Vagina (tissue), 2 donors: Measurements from ENCODE around the gene MCIDAS. TPM values are rescaled to one million over a fixed set of nuclear protein-coding genes. Genes with fewer than 3 reads are reported as not detected.

Experiments used
- DNase-seq, 2 donors: peaks; one replicate each; pipeline ENCODE4 v3.0.0-alpha.2; 2017; ENCODE audit errors: extremely low spot score in 2 of 2
- H3K27ac ChIP-seq: fragments of 200-600 bp; sonication (generic); one replicate; pipeline ENCODE4 v1.5.1; 2019
- H3K27me3 ChIP-seq: fragments of 200-600 bp; sonication (generic); one replicate; pipeline ENCODE4 v1.5.1; 2019
- H3K36me3 ChIP-seq, 2 donors: fragments of 200-600 bp; sonication (generic); one replicate each; pipeline ENCODE4 v1.5.1; 2017 to 2019
- H3K4me1 ChIP-seq: fragments of 200-600 bp; sonication (generic); one replicate; pipeline ENCODE4 v1.5.1; 2019
- H3K4me3 ChIP-seq, 2 donors: fragments of 200-600 bp; sonication (generic); 1 replicate in 1 of 2; 2 replicates in 1 of 2; pipeline ENCODE4 v1.5.1; 2016 to 2019
- H3K9me3 ChIP-seq: fragments of 200-600 bp; sonication (generic); one replicate; pipeline ENCODE4 v1.5.1; 2019
- POLR2A ChIP-seq, 2 donors: fragments of 450-650 bp; IDR thresholded peaks; one replicate each; pipeline ENCODE4 v1.6.1; 2017; ENCODE audit warnings: antibody characterized with exemption in 2 of 2, mild to moderate bottlenecking in 2 of 2, moderate library complexity in 2 of 2
- POLR2AphosphoS5 ChIP-seq, 2 donors: sonication (generic); formaldehyde crosslinking; IDR thresholded peaks; one replicate each; pipeline ENCODE4 v1.9.0; 2017; ENCODE audit warnings: antibody characterized with exemption in 2 of 2, mild to moderate bottlenecking in 2 of 2, low read depth in 1 of 2; ENCODE audit not compliant: insufficient read depth in 1 of 2
- intact Hi-C: fragments of 100-400 bp; cut with DNase I; formaldehyde crosslinking; loops from one replicate; pipeline ENCODE4 v1.15.1; 2023
- total RNA-seq: library from RNA; depleted of rRNA; stranded (reverse); fragments of >200 nt; gene quantifications from one replicate; pipeline ENCODE4 v1.2.3, GENCODE V29; 2016
- TF ChIP-seq, protein P1 (sequence below), 3 experiments: fragments of 450-650 bp in 2 of 3; fragments of 200-600 bp in 1 of 3; sonication (generic) in 1 of 3; IDR thresholded peaks; one replicate each; pipeline ENCODE4 v1.5.1; 2017 to 2019; ENCODE audit warnings: antibody characterized with exemption in 3 of 3, mild to moderate bottlenecking in 2 of 3, moderate library complexity in 2 of 3

MCIDAS gene
- not detected for total RNA-seq

DNA sequence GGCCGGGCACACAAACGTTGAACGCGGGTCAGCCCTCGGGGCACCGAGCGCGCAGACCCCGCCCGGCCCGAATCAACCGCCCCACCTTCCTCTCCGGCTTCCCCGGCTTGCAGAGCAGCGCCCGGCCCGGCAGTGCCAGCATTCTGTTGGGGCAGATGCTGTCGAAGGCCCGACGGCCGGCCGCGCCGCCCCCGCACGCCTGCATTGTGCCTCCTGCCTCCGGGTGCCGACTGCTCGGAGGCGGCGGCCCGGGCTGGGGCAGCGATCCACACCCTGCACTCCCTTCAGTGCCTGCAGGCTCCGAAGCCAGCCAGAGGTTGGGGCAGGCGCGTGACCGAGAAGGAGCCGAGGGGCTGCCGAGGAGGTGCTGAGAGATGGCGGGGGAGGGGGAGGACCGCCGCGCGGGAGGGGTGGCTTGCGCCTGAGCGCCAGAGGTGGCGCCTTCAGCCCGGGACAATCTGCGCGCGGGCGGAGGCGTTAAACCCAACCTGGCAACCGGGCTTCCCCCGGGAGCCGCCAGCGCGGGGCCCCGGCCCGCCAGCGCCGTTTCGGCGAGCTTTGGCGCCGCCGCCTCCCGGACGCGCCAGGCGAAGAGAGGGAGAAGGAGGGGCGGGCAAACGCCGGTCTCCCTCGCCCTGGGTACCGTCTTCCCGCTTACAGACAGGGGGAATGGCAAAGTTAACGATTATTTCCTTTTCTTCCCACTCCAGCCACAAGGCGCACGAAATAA, at the start of gene MCIDAS:
TSS of gene MCIDAS (minus strand) at position 382 of the 730 bp plus-strand sequence. CDS start at position 205, 177 bp downstream.
- Histone ChIP-seq H3K36me3 (no peaks in the 10 kb centered on the region), H3K27ac (no peak within 1 kb of the TSS), H3K4me1 (peaks cover 40% of the 10 kb centered on the region), H3K4me3 (peak within 1 kb of the TSS; percentile 27 to 41), H3K9me3 (no peaks in the 10 kb centered on the region), H3K27me3 (peaks cover 17% of the 10 kb centered on the region)
- DNase-seq = no peak
- intact Hi-C loops = no loop called here
- TF ChIP-seq, protein P1, sequence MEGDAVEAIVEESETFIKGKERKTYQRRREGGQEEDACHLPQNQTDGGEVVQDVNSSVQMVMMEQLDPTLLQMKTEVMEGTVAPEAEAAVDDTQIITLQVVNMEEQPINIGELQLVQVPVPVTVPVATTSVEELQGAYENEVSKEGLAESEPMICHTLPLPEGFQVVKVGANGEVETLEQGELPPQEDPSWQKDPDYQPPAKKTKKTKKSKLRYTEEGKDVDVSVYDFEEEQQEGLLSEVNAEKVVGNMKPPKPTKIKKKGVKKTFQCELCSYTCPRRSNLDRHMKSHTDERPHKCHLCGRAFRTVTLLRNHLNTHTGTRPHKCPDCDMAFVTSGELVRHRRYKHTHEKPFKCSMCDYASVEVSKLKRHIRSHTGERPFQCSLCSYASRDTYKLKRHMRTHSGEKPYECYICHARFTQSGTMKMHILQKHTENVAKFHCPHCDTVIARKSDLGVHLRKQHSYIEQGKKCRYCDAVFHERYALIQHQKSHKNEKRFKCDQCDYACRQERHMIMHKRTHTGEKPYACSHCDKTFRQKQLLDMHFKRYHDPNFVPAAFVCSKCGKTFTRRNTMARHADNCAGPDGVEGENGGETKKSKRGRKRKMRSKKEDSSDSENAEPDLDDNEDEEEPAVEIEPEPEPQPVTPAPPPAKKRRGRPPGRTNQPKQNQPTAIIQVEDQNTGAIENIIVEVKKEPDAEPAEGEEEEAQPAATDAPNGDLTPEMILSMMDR (IDR thresholded peaks at IDR 0.05) = peak in 1 of 3 experiments; percentile 14
- no peak for TF ChIP-seq POLR2AphosphoS5 (IDR thresholded peaks at IDR 0.05; ENCODE audit: insufficient read depth in 1 of 2, low read depth in 1 of 2)

DNA sequence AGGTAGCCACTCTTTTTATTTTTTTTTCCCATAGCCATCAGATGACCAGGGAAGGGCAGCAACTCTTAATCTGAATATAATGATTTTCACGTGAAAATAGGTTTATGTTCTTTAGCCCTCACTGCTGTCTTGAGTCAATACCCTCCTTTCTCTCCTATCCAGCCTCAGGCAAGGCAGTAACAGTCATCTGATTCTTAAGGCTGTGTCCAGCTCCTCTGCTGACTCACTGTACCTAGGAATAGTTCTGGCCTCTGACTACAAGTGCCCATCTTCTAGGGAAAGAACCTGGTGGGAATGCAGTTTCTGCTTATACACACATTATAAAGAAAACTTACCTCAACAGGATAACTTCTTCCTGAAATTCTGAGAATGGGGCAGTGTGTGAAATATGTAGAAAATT, 49.7 kb upstream of the MCIDAS start:
- H3K4me3 ChIP-seq = no peak overlapping the region
- H3K27ac ChIP-seq = no peak overlapping the region
- no peaks in the 10 kb centered on the region for H3K4me1 ChIP-seq
- DNase-seq = no peak
- intact Hi-C loops = no loop called here
- TF ChIP-seq POLR2AphosphoS5 (IDR thresholded peaks at IDR 0.05; ENCODE audit: insufficient read depth in 1 of 2, low read depth in 1 of 2) (no peak), POLR2A (IDR thresholded peaks at IDR 0.05) (no peak)
- TF ChIP-seq, protein P1 (IDR thresholded peaks at IDR 0.05) = no peak
- peaks cover 0 to 80% of the 10 kb centered on the region in 2 donors for H3K36me3 ChIP-seq
- no peaks in the 10 kb centered on the region for H3K9me3 ChIP-seq
- no peaks in the 10 kb centered on the region for H3K27me3 ChIP-seq

DNA sequence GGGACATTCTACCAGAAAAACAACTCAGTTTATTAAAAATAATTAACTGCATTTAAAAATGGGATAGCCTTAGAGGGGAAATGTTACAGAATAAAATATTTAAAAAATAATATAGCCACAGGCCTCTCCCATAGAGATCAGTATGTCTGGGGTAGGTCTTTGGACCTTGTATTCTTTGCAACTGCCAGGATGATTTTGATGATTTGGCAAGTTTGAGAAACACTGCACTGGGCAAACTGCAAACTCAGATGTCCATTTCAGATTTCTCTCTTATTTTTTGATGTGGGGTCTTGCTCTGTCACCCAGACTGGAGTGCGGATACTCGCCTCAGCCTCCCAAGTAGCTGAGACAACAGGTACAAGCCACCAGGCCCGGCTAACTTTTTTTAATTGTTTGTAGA, 31.2 kb upstream of the MCIDAS start:
- Histone ChIP-seq H3K4me1 (no peaks in the 10 kb centered on the region), H3K27me3 (no peaks in the 10 kb centered on the region), H3K9me3 (no peaks in the 10 kb centered on the region), H3K36me3 (peaks cover 0 to 44% of the 10 kb centered on the region in 2 donors), H3K4me3 (no peak overlapping the region), H3K27ac (no peak overlapping the region)
- DNase-seq = no peak
- TF ChIP-seq POLR2A (IDR thresholded peaks at IDR 0.05) = no peak
- no peak for TF ChIP-seq POLR2AphosphoS5 (IDR thresholded peaks at IDR 0.05; ENCODE audit: insufficient read depth in 1 of 2, low read depth in 1 of 2)
- TF ChIP-seq, protein P1 (IDR thresholded peaks at IDR 0.05) = no peak
- intact Hi-C loops = no loop called here

DNA sequence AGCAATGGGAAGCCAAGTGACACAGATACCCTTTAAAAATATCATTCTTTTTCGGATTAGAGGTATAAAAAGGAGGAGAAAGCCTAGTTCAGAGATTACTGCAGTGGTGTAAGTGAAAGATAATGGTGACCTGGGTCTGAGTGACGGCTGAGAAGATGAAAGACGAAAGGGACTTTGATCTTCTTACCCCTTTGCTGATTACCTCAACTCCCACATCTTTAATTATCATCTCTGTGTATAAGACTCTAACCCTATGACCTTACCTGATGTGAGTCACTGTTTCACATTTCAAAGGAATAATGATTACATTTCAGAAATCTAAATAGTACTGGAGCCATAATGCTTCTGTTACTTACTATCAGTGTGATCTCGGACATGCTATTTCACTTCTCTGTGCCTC, 27.7 kb upstream of the MCIDAS start:
- intact Hi-C loops = no loop called here
- DNase-seq = no peak
- no peak overlapping the region for H3K27ac ChIP-seq
- TF ChIP-seq, protein P1 (IDR thresholded peaks at IDR 0.05) = no peak
- TF ChIP-seq POLR2AphosphoS5 (IDR thresholded peaks at IDR 0.05; ENCODE audit: insufficient read depth in 1 of 2, low read depth in 1 of 2) (no peak), POLR2A (IDR thresholded peaks at IDR 0.05) (no peak)
- no peaks in the 10 kb centered on the region for H3K27me3 ChIP-seq
- H3K4me1 ChIP-seq = no peaks in the 10 kb centered on the region
- no peak overlapping the region for H3K4me3 ChIP-seq
- peaks cover 0 to 30% of the 10 kb centered on the region in 2 donors for H3K36me3 ChIP-seq
- H3K9me3 ChIP-seq = no peaks in the 10 kb centered on the region

DNA sequence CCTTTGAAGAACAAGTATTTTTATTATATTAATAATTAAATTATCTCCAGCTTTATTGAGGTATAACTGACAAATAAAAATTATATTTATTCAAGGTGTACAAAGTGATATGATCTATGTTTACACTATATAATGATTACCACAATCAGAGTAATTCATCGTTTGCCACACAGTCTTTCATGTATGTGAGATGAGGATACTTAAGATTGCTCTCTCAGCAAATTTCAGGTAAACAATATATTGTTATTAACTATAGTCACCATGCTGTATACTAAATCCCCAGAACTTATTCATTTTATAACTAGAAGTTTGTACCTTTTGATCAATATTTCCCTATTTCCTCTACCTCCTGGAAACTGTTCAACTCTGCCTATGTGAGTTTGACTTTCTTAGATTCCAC, 22.9 kb upstream of the MCIDAS start:
- Histone ChIP-seq H3K27ac (no peak overlapping the region), H3K4me3 (no peak overlapping the region), H3K36me3 (peaks cover 0 to 3% of the 10 kb centered on the region in 2 donors), H3K27me3 (no peaks in the 10 kb centered on the region), H3K4me1 (no peaks in the 10 kb centered on the region), H3K9me3 (no peaks in the 10 kb centered on the region)
- TF ChIP-seq POLR2AphosphoS5 (IDR thresholded peaks at IDR 0.05; ENCODE audit: insufficient read depth in 1 of 2, low read depth in 1 of 2) (no peak), POLR2A (IDR thresholded peaks at IDR 0.05) (no peak)
- TF ChIP-seq, protein P1 (IDR thresholded peaks at IDR 0.05) = no peak
- intact Hi-C loops = no loop called here
- no peak for DNase-seq
